Gastroesophageal sphincter (tissue), 3 donors: Measurements from ENCODE around the gene TMEM163.

ENCODE experiments used
- CTCF ChIP-seq, 4 experiments: fragments of 200-600 bp in 2 of 4; fragments of 450-650 bp in 2 of 4; sonication (generic) in 1 of 4; IDR thresholded peaks; one replicate each; pipeline ENCODE4 v1.5.1; 2017 to 2019; ENCODE audit warnings: antibody characterized with exemption in 4 of 4, mild to moderate bottlenecking in 2 of 4, moderate library complexity in 2 of 4
- POLR2A ChIP-seq, 2 donors: fragments of 450-650 bp; IDR thresholded peaks; one replicate each; pipeline ENCODE4 v1.6.1; 2017; ENCODE audit warnings: antibody characterized with exemption in 2 of 2, mild to moderate bottlenecking in 2 of 2, moderate library complexity in 1 of 2
- POLR2AphosphoS5 ChIP-seq: sonication (generic); formaldehyde crosslinking; IDR thresholded peaks from one replicate; pipeline ENCODE4 v1.6.1; 2017; ENCODE audit warnings: antibody characterized with exemption

GRCh38 chr2:134411828-134412638, 306.8 kb downstream of the TMEM163 start:
- TF ChIP-seq CTCF (IDR thresholded peaks at IDR 0.05) = peak; percentile 46 to 78 (median 68)
- no peak for TF ChIP-seq POLR2A (IDR thresholded peaks at IDR 0.05)
- peak; percentile 6 for TF ChIP-seq POLR2AphosphoS5
